NCI-H2196 (cell line): ENCODE data around the gene CTSW.

Experiments
- DNase-seq: peaks from one replicate; lab custom pipeline; 2025; ENCODE audit not compliant: unreplicated experiment; lab: John Stamatoyannopoulos, UW

Gene CTSW

GRCh38 chr11:65854852-65855837, 24.5 kb upstream of the CTSW start:
- DNase-seq, result no peak

GRCh38 chr11:65855927-65856363, 23.7 kb upstream of the CTSW start:
- no peak for DNase-seq

- DNase-seq, result peak; percentile 73
Measured at GRCh38 chr11:65856689-65857499, 22.7 kb upstream of the CTSW start.

GRCh38 chr11:65857500-65857852, 22.2 kb upstream of the CTSW start:
- DNase-seq, result no peak

- DNase-seq, result peak; percentile 98
Measured at GRCh38 chr11:65857853-65858680, 21.6 kb upstream of the CTSW start, which contains the start of gene CFL1. Gene CFL1, minus strand, starts transcription at chr11:65858180. Its CDS starts 81 bp downstream, at chr11:65858099.

- peak; percentile 49 for DNase-seq
Measured at GRCh38 chr11:65858681-65859087, 21.0 kb upstream of the CTSW start.

- peak; percentile 100 for DNase-seq
Measured at GRCh38 chr11:65859095-65859811, 20.4 kb upstream of the CTSW start.

- no peak for DNase-seq
Measured at GRCh38 chr11:65859812-65860277, 19.8 kb upstream of the CTSW start.

GRCh38 chr11:65860278-65861164, 19.1 kb upstream of the CTSW start, which contains the start of gene MUS81:
Gene MUS81, plus strand, starts transcription at chr11:65860433. Its CDS starts 321 bp downstream, at chr11:65860754.
- DNase-seq, result peak; percentile 99

GRCh38 chr11:65861165-65861505, 18.5 kb upstream of the CTSW start:
- no peak for DNase-seq

- DNase-seq, result no peak
Measured at GRCh38 chr11:65861533-65862183, 18.0 kb upstream of the CTSW start.

GRCh38 chr11:65862191-65862735, 17.4 kb upstream of the CTSW start:
- DNase-seq, result no peak

GRCh38 chr11:65862941-65863888, 16.4 kb upstream of the CTSW start:
- no peak for DNase-seq

- DNase-seq, result no peak
Measured at GRCh38 chr11:65863889-65864705, 15.5 kb upstream of the CTSW start.

GRCh38 chr11:65864706-65865471, 14.7 kb upstream of the CTSW start:
- DNase-seq, result no peak
